GM19351 (cell line): ENCODE data around the gene ARID4A.
A peak's percentile ranks its signal among the peaks of the same experiment; 100 is the strongest.
"Not testable (repeated sequence)": the region's sequence is repeated elsewhere in the genome, so short reads cannot be mapped to it uniquely, and the experiment has no call there.

ENCODE experiments used
- ATAC-seq: cut with Tn5 transposase; IDR thresholded peaks from one replicate; pipeline ENCODE4 v1.9.1; 2021; ENCODE audit warnings: mild to moderate bottlenecking, moderate library complexity; ENCODE audit not compliant: unreplicated experiment

The ARID4A gene, protein sequence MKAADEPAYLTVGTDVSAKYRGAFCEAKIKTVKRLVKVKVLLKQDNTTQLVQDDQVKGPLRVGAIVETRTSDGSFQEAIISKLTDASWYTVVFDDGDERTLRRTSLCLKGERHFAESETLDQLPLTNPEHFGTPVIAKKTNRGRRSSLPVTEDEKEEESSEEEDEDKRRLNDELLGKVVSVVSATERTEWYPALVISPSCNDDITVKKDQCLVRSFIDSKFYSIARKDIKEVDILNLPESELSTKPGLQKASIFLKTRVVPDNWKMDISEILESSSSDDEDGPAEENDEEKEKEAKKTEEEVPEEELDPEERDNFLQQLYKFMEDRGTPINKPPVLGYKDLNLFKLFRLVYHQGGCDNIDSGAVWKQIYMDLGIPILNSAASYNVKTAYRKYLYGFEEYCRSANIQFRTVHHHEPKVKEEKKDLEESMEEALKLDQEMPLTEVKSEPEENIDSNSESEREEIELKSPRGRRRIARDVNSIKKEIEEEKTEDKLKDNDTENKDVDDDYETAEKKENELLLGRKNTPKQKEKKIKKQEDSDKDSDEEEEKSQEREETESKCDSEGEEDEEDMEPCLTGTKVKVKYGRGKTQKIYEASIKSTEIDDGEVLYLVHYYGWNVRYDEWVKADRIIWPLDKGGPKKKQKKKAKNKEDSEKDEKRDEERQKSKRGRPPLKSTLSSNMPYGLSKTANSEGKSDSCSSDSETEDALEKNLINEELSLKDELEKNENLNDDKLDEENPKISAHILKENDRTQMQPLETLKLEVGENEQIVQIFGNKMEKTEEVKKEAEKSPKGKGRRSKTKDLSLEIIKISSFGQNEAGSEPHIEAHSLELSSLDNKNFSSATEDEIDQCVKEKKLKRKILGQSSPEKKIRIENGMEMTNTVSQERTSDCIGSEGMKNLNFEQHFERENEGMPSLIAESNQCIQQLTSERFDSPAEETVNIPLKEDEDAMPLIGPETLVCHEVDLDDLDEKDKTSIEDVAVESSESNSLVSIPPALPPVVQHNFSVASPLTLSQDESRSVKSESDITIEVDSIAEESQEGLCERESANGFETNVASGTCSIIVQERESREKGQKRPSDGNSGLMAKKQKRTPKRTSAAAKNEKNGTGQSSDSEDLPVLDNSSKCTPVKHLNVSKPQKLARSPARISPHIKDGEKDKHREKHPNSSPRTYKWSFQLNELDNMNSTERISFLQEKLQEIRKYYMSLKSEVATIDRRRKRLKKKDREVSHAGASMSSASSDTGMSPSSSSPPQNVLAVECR

DNA sequence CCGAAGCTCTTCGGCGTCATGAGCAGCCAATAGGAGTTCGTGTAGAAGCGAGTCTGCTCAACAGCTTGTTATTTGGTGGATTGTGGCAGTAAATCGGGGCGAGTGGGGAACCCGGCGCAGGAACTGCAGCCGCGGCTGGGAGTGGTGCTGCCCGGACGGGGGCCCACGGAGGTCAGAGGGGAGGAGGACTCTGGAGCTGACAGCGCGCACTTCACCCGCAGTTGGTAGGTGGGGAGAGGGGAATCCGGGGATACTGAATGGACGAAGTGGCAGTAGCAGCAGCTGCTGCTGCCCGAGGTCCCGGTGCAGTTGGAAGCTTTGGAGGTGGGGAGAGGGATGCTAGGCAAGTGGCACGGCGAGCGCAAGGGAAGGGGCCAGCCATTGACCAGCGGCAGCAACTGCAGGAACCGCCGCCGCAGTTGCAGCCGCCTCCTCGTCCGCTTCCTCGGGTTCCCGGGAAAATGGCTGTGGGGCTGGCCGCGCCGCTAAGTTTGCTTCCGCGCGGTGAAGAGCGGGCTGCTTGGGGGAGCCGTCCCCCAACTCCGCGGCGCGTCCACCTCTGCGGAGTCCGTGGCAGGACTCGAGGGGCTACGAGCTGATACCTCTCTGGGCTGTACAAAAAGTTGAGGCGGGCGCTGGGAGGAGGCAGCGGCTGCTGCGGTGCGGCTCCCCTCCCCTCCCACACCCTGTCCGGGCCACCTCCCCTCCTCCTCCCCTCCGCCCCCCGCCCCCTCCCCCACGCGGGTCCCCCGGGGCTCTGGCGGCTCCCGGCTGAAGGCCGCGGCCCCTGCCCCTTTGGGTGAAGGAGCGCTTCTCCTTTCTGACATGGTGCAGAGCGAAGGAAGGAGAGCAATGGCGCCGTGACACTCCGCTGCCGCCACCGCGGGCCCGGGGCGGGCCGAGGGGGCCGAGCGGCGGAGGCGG lies at the start of gene ARID4A:
ARID4A (plus strand) TSS at position 79 of the 924 bp plus-strand sequence. CDS start 1,300 bp downstream, outside the sequence.
- ATAC-seq: peak; percentile 14

DNA sequence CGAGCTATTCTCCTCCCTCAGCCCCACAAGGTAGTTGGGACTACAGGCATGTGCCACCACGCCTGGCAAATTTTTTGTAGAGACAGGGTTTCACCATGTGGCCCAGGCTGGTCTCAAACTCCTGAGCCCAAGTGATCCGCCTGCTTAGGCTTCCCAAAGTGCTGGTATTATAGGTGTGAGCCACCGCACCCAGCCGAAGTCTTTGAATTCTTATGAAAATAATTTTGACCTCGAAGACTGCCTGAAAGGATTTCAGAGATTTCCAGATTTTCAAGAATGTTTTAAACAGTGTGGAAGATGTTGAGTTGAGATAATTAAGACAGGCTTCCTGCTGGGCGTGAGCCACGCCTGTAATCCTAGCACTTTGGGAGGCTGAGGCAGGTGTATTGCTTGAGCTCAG lies 48.7 kb upstream of the ARID4A start:
- ATAC-seq: no peak

DNA sequence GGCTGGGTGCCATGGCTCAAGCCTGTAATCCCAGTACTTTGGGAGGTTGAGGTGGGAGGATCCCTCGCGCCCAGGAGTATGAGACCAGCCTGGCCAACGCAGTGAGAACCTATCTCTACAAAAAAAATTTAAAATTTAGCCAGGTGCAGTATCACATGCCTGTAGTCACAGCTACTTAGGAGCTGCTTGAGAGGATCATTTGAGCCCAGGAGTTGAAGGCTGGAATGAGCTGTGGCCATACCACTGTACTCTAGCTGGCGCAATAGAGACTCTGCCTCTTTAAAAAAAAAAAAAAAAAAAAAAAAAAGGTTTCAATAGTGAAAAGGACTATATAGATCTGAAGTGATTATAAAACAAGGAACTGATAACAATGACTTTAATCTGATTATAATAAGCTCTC lies 40.2 kb upstream of the ARID4A start:
- no peak for ATAC-seq

DNA sequence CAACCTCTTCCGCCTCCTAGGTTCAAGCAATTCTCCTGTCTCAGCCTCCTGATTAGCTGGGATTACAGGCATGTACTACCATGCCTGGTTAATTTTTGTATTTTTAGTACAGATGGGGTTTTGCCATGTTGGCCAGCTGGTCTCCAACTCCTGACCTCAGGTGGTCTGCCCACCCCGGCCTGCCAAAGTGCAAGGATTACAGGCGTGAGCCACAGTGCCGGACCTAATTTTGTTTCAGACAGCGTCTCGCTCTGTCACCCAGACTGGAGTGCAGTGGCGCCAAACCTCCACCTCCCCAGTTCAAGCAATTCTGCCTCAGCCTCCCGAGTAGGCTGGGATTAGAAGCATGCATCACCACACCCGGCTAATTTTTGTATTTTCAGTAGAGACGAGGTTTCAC lies 36.4 kb upstream of the ARID4A start:
- not testable (repeated sequence) for ATAC-seq

DNA sequence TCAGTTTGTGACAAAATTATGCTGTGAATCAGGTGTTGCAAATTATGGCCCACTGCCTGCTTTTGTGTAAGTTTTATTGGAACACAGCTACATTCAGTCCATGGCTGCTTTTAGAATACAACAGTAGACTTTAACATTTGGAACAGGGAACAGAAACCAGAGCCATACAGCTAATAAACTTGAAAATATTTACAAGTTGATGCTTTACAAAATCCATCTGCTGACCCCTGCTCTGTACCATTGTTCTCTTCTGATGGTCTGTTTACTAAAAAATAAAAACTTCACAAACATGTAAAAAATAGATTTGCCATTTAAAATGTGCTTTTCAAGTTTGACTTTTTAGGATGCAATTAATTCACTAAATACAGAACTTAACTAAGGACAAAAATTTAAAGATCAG lies 33.0 kb upstream of the ARID4A start:
- no peak for ATAC-seq

DNA sequence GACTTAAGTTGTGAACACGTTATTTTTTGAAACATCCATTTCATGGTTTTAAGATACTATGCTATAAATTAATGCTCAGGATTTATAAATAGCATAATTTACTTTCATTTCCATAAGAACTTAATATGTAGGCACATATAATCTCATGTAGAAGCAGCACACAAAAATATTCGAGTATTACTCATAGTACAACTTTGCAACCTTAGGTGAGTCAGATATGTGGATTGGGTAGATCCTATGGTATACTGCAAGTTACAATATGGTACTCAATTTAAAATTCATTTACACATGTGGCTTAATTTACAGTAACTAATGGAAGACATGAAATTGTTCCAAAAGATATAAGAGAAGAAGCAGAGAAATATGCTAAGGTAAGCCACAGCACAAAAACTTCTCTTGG lies 27.7 kb upstream of the ARID4A start:
- ATAC-seq: no peak

DNA sequence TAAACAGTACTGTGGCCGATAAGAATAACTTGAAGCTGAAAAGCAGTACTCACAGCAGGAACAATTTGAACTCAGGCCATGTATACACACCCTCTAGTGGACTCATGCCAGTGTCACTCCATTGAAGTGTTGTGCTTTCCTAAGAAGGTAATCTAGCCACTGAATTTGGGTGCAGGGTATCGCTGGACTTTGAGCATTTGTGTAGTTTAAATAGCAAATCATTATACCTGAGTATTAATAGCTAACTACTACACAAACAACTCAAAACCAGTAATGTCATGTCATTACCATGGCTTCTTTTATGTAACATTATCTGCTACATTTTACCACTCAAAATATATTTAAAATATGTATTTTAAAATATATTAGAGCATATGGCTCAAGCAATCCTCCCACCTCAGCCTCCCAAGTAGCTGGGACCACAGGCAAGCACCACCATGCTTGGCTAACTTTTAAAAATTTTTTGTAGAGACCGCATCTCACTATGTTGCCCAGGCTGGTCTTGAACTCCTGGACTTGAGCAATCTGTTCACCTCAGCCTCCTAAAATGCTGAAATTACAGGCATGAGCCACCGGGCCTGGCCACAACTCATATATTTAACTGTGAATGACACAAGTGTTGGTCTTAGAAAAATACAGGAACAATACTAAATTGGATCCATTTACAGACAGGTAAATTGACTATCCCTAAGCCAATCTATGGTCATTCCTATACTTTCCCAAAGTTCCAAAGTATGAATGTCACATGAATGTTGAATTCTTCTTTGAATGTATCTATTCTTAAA lies 25.6 kb upstream of the ARID4A start:
- ATAC-seq: no peak

DNA sequence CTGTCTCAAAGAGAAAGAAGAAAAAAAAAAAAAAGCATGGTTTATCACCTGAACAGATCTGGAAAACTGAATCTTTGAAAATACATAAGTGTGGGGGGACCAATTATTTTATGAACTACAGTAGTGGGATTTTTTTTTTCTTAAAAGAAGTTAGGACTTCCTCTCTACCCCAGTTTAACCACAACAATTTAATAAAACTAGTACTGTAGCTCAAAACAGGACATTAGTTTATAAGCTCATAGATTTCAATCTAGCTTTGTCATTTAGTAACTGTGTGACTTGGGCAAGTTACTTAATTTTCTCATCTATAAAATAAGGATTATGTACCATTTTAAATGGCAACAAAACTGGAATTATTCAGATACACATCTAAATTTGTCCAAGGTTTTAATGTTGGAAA lies 23.5 kb upstream of the ARID4A start:
- ATAC-seq: no peak

DNA sequence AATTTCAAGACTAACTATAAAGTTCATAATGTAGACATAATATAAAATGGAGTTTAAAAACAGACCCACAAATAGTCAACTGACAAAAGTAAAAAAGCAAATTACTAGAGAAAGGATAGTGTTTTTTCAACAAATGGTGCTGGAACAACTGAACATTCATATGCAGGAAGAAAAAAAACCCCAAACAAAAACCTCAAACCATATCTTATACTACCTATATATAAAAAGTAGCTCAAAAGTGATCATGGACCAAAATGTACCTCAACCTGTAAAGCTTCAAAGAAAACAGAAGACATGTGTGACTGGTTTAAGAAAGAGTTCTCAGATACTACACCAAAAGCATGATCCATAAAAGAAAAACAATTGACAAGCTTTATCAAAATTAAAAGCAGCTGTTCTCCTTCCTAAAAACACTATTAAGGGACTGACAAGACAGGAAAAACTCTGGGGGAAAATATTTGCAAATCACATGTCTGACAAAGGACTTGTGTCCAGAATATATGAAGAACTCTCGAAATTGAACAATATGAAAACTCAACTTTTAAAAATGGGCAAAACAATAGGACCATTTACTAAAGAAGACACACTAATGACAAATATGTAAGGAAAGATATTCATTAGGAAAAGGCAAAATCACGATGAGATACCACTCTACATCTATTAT lies 22.7 kb upstream of the ARID4A start:
- no peak for ATAC-seq

DNA sequence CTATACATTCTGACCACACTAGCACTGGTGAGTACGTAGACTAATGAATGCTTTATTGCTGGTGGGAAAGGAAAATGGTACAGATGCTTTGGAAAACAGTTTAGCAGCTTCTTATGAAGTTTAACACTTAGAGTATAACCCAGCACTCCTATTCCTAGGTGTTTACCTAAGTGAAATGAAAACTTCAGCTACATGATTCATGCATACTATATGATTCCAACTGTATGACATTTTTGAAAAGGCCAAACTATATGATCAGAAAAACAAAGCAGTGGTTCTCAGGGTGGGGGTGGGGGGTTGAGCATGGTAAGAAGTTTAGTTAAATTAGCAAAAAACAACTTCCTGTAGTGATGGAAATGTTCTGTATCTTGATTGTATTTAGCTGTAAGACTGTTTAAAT lies 22.1 kb upstream of the ARID4A start:
- ATAC-seq: no peak

DNA sequence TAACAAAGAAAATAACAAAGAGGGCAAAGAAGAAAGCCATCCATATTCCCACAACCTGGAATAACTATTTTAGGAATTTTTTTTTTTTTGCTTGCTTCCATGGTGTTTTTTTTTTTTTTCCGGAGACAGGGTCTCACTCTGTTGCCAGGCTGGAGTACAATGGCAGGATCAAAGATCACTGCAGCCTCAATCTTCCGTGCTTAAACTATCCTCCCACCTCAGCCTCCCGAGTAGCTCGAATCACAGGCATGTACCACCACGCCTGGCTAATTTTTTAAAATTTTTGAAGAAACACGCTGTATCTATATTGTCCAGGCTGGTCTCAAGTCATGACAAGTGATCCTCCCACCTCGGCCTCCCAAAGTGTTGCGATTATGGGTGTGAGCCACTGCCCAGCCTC lies 20.2 kb upstream of the ARID4A start:
- no peak for ATAC-seq

DNA sequence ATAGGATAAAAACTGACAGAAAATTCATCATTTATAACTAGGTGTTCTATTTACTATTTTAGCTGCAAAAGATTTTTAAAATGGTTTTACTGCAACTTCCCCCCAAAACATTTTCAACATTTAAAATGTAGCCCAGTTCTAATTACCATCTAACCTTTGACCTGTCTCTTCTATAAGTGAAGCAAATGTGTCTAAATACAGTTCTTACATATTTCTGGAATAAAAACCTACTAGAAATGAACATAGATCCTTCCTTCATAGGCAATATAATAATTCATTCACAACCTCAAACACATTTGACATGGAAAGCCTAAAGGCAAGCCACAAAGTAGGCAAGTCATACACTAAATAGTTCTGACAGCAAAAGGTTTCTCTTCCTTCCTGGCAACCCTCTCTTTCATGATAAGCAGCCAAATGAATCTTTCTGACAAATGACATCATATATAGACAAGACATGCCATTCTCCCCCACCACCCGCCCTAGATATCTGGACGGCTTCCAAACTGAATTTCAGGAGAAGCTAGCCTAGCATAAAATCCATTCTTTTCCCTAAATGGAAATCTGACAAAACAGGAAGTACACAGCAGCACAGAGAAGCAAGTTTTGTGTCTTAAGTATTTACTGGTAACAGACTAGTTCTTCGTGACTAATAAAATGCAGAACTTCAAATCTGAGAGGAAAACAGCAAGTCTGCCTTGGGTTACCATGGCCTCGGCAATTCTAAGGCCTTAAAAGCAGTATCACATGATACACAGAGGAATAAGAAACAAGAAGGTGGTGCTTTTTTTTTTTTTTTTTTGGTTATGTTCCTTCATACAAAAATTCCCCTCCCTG lies 17.2 kb upstream of the ARID4A start:
- peak; percentile 81 for ATAC-seq

DNA sequence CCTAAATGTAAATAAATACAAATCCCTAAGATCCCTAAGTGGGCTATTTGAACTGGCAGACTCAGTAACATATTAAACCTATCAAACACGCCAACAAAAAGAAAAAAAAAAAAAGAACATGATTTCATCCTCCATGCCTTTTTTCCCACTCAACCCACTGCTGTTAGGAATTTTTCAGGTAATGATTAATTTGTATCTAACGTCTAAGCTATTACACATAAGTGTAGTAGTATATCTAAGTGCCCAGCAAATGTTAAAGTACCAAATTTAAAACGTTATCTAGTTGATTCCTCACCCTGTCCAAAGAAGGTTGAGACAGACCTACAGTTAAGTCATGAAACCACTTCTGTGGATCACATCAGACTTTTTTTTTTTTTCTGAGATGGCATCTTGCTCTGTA lies 16.4 kb upstream of the ARID4A start:
- no peak for ATAC-seq

DNA sequence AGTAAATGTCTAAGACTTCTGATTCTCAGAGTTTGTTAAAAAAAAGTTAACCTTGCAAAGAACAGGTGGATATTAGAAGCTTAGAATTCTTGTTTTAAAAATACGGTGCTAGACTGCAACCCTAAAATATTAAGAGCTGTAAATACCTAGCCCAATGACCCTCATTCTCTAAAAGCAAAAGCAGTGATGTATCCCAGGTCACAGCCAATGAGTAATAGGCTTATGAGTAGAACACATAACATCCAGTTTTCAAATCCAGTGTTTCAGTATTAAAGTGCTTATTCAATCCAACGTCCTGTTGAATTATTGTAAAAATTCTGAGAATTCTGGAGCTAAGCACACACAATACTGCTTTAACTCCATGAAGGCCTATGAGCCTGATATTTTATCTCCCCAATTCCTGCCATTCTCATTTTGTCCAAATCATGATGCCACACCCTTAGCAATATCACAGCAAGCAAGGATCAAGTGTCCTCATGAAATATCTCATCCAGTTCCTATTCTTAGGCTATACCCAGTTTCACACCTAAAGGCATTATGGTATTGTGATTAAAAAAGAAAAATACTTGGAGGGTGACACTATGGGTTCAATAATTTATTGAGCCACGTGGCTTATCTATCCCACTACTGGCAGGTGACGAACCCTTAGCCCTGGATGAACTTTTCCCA lies 15.3 kb upstream of the ARID4A start:
- ATAC-seq: no peak

DNA sequence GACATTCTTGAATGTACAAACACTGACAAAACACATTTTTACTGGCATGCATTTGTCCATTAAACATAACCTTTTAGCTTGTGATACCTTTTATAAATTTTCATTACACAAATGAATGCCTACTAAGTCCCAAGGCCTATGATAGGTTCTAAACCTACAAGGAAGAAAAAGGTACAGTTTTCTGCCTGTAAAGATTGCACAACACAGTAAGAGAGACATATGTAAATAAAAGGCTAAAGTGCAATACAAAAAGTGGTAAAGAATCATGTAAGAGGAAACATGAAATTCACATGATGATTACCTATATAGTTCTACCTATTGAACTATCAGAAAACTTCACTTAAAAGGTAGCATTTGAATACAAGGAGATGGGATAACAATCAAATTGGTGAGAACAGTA lies 14.6 kb upstream of the ARID4A start:
- ATAC-seq: no peak

DNA sequence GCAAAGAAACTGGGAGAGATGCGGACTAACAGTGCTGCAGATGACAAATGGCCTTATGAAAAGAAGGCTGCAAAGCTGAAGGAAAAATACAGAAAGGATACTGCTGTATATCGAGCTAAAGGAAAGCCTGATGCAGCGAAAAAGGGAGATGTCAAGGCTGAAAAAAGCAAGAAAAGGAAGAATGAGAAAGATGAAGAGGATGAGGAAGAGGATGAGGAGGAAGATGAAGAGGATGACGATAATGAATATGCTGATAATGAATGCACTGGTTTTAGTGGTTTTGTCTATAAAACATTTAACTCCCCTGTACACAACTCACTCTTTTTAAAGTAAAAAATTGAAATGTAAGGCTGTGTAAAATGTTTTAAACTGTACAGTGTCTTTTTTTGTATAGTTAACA lies 13.2 kb upstream of the ARID4A start:
- ATAC-seq: no peak

DNA sequence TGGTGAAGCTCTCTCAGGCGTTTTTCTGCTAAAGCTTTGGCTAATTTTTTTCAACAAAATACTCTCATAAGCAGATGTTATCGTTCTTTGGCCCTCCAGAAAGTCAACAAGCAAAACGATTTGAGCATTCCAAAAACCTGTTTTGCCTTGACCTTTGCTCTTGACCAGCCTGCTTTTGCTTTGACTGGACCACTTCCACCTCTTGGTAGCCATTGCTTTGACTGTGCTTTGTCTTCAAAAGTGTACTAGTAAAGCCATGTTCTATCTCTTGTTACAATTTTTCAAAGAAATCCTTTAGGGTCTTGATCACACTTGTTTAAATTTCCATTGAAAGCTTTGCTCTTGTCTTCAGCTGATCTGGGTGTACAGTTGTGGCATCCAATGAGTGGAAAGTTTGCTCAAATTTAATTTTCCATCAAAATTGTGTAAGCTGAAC lies 10.7 kb upstream of the ARID4A start:
- no peak for ATAC-seq
